H9 (cell line): ENCODE data around the gene DBF4. TPM values are rescaled to one million over a fixed set of nuclear protein-coding genes. Genes with fewer than 3 reads are reported as not detected.
"Not testable (repeated sequence)": the region's sequence is repeated elsewhere in the genome, so short reads cannot be mapped to it uniquely, and the experiment has no call there.

Experiments
- DNase-seq: peaks from one replicate; pipeline ENCODE4 v3.0.0-alpha.2; 2017
- H2AFZ ChIP-seq: one replicate; pipeline ENCODE4 v1.6.1; 2013; ENCODE audit warnings: mild to moderate bottlenecking, low read length, control low read depth, moderate library complexity
- H2AK5ac ChIP-seq: 2 replicates; pipeline ENCODE4 v1.6.1; 2013; ENCODE audit warnings: low read length, control low read depth, mixed read lengths; ENCODE audit not compliant: insufficient read length
- H2BK120ac ChIP-seq: one replicate; pipeline ENCODE4 v1.6.1; 2013; ENCODE audit warnings: low read depth, mild to moderate bottlenecking, low read length, control low read depth, inconsistent platforms; ENCODE audit not compliant: poor library complexity, severe bottlenecking
- H2BK12ac ChIP-seq: 2 replicates; pipeline ENCODE4 v1.6.1; 2013; ENCODE audit warnings: low read length, control low read depth, mixed read lengths, low read depth; ENCODE audit not compliant: insufficient read length
- H2BK15ac ChIP-seq: 2 replicates; pipeline ENCODE4 v1.6.1; 2013; ENCODE audit warnings: low read depth, low read length, control low read depth
- H2BK20ac ChIP-seq: one replicate; pipeline ENCODE4 v1.6.1; 2013; ENCODE audit warnings: low read depth, mild to moderate bottlenecking, low read length, control low read depth, inconsistent platforms; ENCODE audit not compliant: poor library complexity, severe bottlenecking
- H2BK5ac ChIP-seq: 2 replicates; pipeline ENCODE4 v1.6.1; 2013; ENCODE audit warnings: low read length, control low read depth, mixed read lengths; ENCODE audit not compliant: insufficient read length
- H3K14ac ChIP-seq: 2 replicates; pipeline ENCODE4 v1.6.1; 2013; ENCODE audit warnings: low read length, control low read depth; ENCODE audit not compliant: insufficient read depth
- H3K18ac ChIP-seq: 2 replicates; pipeline ENCODE4 v1.6.1; 2013; ENCODE audit warnings: low read depth, mild to moderate bottlenecking, mixed read lengths, low read length, control low read depth; ENCODE audit not compliant: insufficient read length
- H3K23ac ChIP-seq: 2 replicates; pipeline ENCODE4 v1.6.1; 2013; ENCODE audit warnings: low read length, control low read depth, mixed read lengths, low read depth; ENCODE audit not compliant: insufficient read length
- H3K23me2 ChIP-seq: 2 replicates; pipeline ENCODE4 v1.6.1; 2013; ENCODE audit warnings: low read depth, mild to moderate bottlenecking, mixed read lengths, low read length, control low read depth; ENCODE audit not compliant: insufficient read length, poor library complexity, severe bottlenecking
- H3K27ac ChIP-seq: 2 replicates; pipeline ENCODE4 v1.5.1; 2013; ENCODE audit warnings: low read length, control low read depth, mixed read lengths, low read depth; ENCODE audit not compliant: insufficient read length
- H3K27me3 ChIP-seq: 2 replicates; pipeline ENCODE4 v1.6.1; 2013; ENCODE audit warnings: low read length, control low read depth, inconsistent platforms; ENCODE audit not compliant: insufficient read depth
- H3K4ac ChIP-seq: 2 replicates; pipeline ENCODE4 v1.6.1; 2013; ENCODE audit warnings: low read depth, mild to moderate bottlenecking, control low read depth, inconsistent platforms, low read length, moderate library complexity
- H3K4me1 ChIP-seq: 2 replicates; pipeline ENCODE4 v1.6.1; 2013; ENCODE audit warnings: low read length, control low read depth, inconsistent platforms; ENCODE audit not compliant: insufficient read depth
- H3K4me2 ChIP-seq: 2 replicates; pipeline ENCODE4 v1.6.1; 2013; ENCODE audit warnings: low read length, control low read depth, mixed read lengths; ENCODE audit not compliant: insufficient read length, insufficient read depth
- H3K56ac ChIP-seq: 2 replicates; pipeline ENCODE4 v1.6.1; 2013; ENCODE audit warnings: low read depth, mild to moderate bottlenecking, mixed read lengths, low read length, control low read depth; ENCODE audit not compliant: insufficient read length
- H3K79me1 ChIP-seq: 2 replicates; pipeline ENCODE4 v1.6.1; 2013; ENCODE audit warnings: low read depth, mild to moderate bottlenecking, moderate library complexity, low read length, control low read depth, inconsistent platforms; ENCODE audit not compliant: insufficient read depth, poor library complexity, severe bottlenecking
- H3K79me2 ChIP-seq: 2 replicates; pipeline ENCODE4 v1.6.1; 2013; ENCODE audit warnings: low read length, control low read depth, inconsistent platforms; ENCODE audit not compliant: insufficient read depth
- H3K9ac ChIP-seq: 2 replicates; pipeline ENCODE4 v1.6.1; 2013; ENCODE audit warnings: low read length, control low read depth, mixed read lengths; ENCODE audit not compliant: insufficient read length; ENCODE audit errors: extremely low read depth
- H3K9me3 ChIP-seq: one replicate; pipeline ENCODE4 v1.6.1; 2013; ENCODE audit warnings: low read depth, low read length, inconsistent platforms; ENCODE audit not compliant: control insufficient read depth
- H3T11ph ChIP-seq: one replicate; pipeline ENCODE4 v1.6.1; 2013; ENCODE audit warnings: mild to moderate bottlenecking, low read length, control low read depth, inconsistent platforms
- H4K20me1 ChIP-seq: one replicate; pipeline ENCODE4 v1.6.1; 2013; ENCODE audit not compliant: control insufficient read depth, insufficient read length, insufficient read depth
- H4K5ac ChIP-seq: 2 replicates; pipeline ENCODE4 v1.6.1; 2013; ENCODE audit warnings: low read depth, mild to moderate bottlenecking, mixed read lengths, low read length, control low read depth; ENCODE audit not compliant: insufficient read length
- H4K8ac ChIP-seq: replicated peaks from 2 replicates; pipeline ENCODE4 v1.6.1; 2013; ENCODE audit warnings: low read length, control low read depth, mixed read lengths, low read depth; ENCODE audit not compliant: insufficient read length
- H4K91ac ChIP-seq: 2 replicates; pipeline ENCODE4 v1.6.1; 2013; ENCODE audit warnings: low read depth, mild to moderate bottlenecking, moderate library complexity, mixed read lengths, low read length, control low read depth; ENCODE audit not compliant: insufficient read length
- H3K27ac Mint-ChIP-seq, 3 experiments: 2 replicates in 2 of 3; 3 replicates in 1 of 3; pipeline ENCODE4 v1.8.0; 2020 to 2021; ENCODE audit warnings: mixed read lengths in 3 of 3, mild to moderate bottlenecking in 1 of 3, moderate library complexity in 1 of 3
- H3K27me3 Mint-ChIP-seq: 2 replicates; pipeline ENCODE4 v1.8.0; 2021; ENCODE audit warnings: low read depth, mild to moderate bottlenecking, moderate library complexity, mixed read lengths
- H3K36me3 Mint-ChIP-seq, 3 experiments: 2 replicates in 2 of 3; 3 replicates in 1 of 3; pipeline ENCODE4 v1.8.0; 2020 to 2021; ENCODE audit warnings: low read depth in 3 of 3, mixed read lengths in 3 of 3; ENCODE audit not compliant: insufficient read depth in 1 of 3
- H3K4me1 Mint-ChIP-seq, 2 experiments: 2 replicates each; pipeline ENCODE4 v1.8.0; 2020; ENCODE audit warnings: mixed read lengths in 2 of 2
- H3K4me3 Mint-ChIP-seq, 2 experiments: 2 replicates in 1 of 2; 3 replicates in 1 of 2; pipeline ENCODE4 v1.8.0; 2020 to 2021; ENCODE audit warnings: mild to moderate bottlenecking in 2 of 2, mixed read lengths in 2 of 2, moderate library complexity in 1 of 2
- H3K9me3 Mint-ChIP-seq, 2 experiments: 2 replicates in 1 of 2; 3 replicates in 1 of 2; pipeline ENCODE4 v1.8.0; 2020; ENCODE audit warnings: mild to moderate bottlenecking in 2 of 2, mixed read lengths in 2 of 2, moderate library complexity in 1 of 2
- WGBS: extraction: QIAGEN DNeasy Blood & Tissue Kit; methylation state at CpG from one replicate; pipeline ENCODE4 v1.1.7; 2013; ENCODE audit warnings: missing lambda C conversion rate, low lambda C conversion rate, mixed read lengths; ENCODE audit not compliant: insufficient read length; ENCODE audit errors: extremely low coverage; 5-methylcytosine and 5-hydroxymethylcytosine counted together
- total RNA-seq: library from RNA; stranded (reverse); gene quantifications from 2 replicates; pipeline ENCODE4 v1.2.1, GENCODE V29; 2021
- TF ChIP-seq, protein P1 (sequence below): fragments of 200-600 bp; sonication (generic); conservative IDR thresholded peaks from 3 replicates; pipeline ENCODE4 v1.8.0; 2021; ENCODE audit warnings: antibody characterized with exemption, mild to moderate bottlenecking

DBF4 gene
- total RNA-seq, 1 experiment from 2014 or later, result 75.9 TPM

DNA sequence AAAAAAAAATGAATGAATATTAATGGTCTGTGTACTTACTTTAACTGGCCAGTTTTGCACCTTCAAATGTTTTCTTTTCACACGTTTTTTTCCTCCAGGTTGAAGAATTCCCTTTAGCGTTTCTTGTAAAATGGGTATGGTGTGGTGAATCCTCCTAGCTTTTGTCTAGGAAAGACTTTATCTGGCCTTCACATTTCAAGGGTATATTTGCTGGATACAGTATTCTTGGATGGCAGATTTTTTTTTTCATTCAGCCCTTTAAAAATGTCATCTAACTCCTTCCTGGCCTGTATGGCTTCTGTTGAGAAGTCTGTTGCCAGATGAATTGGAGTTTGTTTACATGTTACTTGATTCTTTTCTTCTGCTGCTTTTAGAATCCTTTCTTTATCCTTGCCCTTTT is 10.2 kb upstream of the DBF4 start:
- Histone ChIP-seq H2BK120ac (no peak overlapping the region), H2AK5ac (no peak overlapping the region), H3T11ph (no peak overlapping the region), H3K79me1 (peaks cover 7% of the 10 kb centered on the region), H3K14ac (no peak overlapping the region), H3K27ac (no peak overlapping the region), H2AFZ (no peak overlapping the region), H2BK15ac (no peak overlapping the region), H4K5ac (no peak overlapping the region), H3K56ac (no peak overlapping the region), H4K8ac (no peak overlapping the region), H3K9ac (no peak overlapping the region), H3K18ac (no peak overlapping the region), H4K20me1 (no peaks in the 10 kb centered on the region), H3K27me3 (no peaks in the 10 kb centered on the region), H4K91ac (no peak overlapping the region), H2BK12ac (no peak overlapping the region), H3K79me2 (no peaks in the 10 kb centered on the region; the same call in 1 of the 2 replicates), H3K23ac (no peak overlapping the region), H3K23me2 (no peaks in the 10 kb centered on the region), H3K9me3 (no peaks in the 10 kb centered on the region), H2BK20ac (no peak overlapping the region), H3K4me1 (no peaks in the 10 kb centered on the region; the same call in 1 of the 2 replicates), H3K4me2 (no peak overlapping the region), H2BK5ac (no peak overlapping the region), H3K4ac (no peak overlapping the region)
- H3K27ac Mint-ChIP-seq, result peak overlapping the region in 1 of 3 experiments; percentile 22; a peak in 1 of 7 replicates
- H3K4me1 Mint-ChIP-seq, result peaks cover 6 to 9% of the 10 kb centered on the region in 2 experiments; a peak in 3 of 4 replicates
- TF ChIP-seq, protein P1, sequence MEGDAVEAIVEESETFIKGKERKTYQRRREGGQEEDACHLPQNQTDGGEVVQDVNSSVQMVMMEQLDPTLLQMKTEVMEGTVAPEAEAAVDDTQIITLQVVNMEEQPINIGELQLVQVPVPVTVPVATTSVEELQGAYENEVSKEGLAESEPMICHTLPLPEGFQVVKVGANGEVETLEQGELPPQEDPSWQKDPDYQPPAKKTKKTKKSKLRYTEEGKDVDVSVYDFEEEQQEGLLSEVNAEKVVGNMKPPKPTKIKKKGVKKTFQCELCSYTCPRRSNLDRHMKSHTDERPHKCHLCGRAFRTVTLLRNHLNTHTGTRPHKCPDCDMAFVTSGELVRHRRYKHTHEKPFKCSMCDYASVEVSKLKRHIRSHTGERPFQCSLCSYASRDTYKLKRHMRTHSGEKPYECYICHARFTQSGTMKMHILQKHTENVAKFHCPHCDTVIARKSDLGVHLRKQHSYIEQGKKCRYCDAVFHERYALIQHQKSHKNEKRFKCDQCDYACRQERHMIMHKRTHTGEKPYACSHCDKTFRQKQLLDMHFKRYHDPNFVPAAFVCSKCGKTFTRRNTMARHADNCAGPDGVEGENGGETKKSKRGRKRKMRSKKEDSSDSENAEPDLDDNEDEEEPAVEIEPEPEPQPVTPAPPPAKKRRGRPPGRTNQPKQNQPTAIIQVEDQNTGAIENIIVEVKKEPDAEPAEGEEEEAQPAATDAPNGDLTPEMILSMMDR, result no peak
- H3K36me3 Mint-ChIP-seq, result peaks cover 41 to 72% (median 65%) of the 10 kb centered on the region in 3 experiments
- DNase-seq, result no peak
- H3K27me3 Mint-ChIP-seq, result no peaks in the 10 kb centered on the region; the same call in 1 of the 2 replicates
- peaks cover 34% of the 10 kb centered on the region in 2 experiments for H3K9me3 Mint-ChIP-seq
- no CpG with 5 or more reads among the region's 2 CpGs for WGBS
- no peak overlapping the region for H3K4me3 Mint-ChIP-seq

DNA sequence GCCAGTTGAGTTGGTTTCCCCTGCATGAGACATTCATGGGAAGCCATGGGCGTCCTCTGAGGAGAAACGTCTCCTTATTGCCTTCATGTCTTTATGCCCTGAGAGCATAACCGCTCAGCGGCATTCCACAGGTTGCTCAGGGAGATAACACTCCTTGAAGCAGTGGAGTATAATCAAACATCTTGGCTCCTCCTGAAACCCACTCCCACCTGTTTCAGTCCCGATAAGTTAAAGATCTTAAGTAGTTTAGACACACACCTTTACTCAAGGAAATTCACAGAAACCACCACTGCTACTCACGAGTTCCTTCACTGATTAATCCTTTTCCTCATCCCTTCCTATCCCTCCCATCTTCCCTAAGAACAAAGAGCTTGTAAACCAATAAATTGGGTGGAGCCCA is 9.8 kb upstream of the DBF4 start:
- H2AFZ ChIP-seq, H3K23ac ChIP-seq, H3K9me3 ChIP-seq, H4K8ac ChIP-seq, H3K9ac ChIP-seq, H3K79me1 ChIP-seq, H3K27me3 ChIP-seq, H2BK5ac ChIP-seq, H3T11ph ChIP-seq, H3K18ac ChIP-seq, H3K14ac ChIP-seq, H4K20me1 ChIP-seq, H2BK15ac ChIP-seq, H3K4ac ChIP-seq, H4K5ac ChIP-seq, H3K79me2 ChIP-seq, H3K23me2 ChIP-seq, H2AK5ac ChIP-seq, H3K4me1 Mint-ChIP-seq, H2BK20ac ChIP-seq, H4K91ac ChIP-seq, H3K56ac ChIP-seq, H3K4me3 Mint-ChIP-seq, DNase-seq, H3K27me3 Mint-ChIP-seq, H3K4me1 ChIP-seq, H2BK12ac ChIP-seq, H3K27ac ChIP-seq, H2BK120ac ChIP-seq, H3K4me2 ChIP-seq: not testable (repeated sequence)
- H3K9me3 Mint-ChIP-seq, result peaks cover 37% of the 10 kb centered on the region in 2 experiments
- H3K36me3 Mint-ChIP-seq, result peaks cover 44 to 77% (median 69%) of the 10 kb centered on the region in 3 experiments
- peak overlapping the region in 1 of 3 experiments; percentile 22; a peak in 1 of 7 replicates for H3K27ac Mint-ChIP-seq
- WGBS, result no CpG with 5 or more reads among the region's 6 CpGs
